WTC11 (cell line): ENCODE measurements around the gene WWP2. TPM values are rescaled to one million over a fixed set of nuclear protein-coding genes. Genes with fewer than 3 reads are reported as not detected.
"Not testable (repeated sequence)": the region's sequence is repeated elsewhere in the genome, so short reads cannot be mapped to it uniquely, and the experiment has no call there.

Experiments
- ATAC-seq: fragments of 200-7000 bp; cut with Tn5 transposase; 2 replicates; pipeline ENCODE4 v1.10.0; 2021; ENCODE audit warnings: mild to moderate bottlenecking, moderate library complexity
- CTCF ChIA-PET: fragments of 300-600 bp; sonication (Branson Sonifier 250); formaldehyde crosslinking; loops from one replicate; lab custom pipeline; 2021; ENCODE audit warnings: antibody characterized with exemption; lab: Charles Lee
- POLR2A ChIA-PET: fragments of 350-600 bp; sonication (Branson Sonifier 250); formaldehyde crosslinking; loops from one replicate; lab custom pipeline; 2021; ENCODE audit warnings: antibody characterized with exemption; lab: Charles Lee
- DNase-seq: peaks from one replicate; pipeline ENCODE4 v3.0.0; 2021; ENCODE audit warnings: low spot score
- H3K27ac Mint-ChIP-seq: 2 replicates; pipeline ENCODE4 v1.8.0; 2021; ENCODE audit warnings: mixed read lengths
- H3K27me3 Mint-ChIP-seq: 2 replicates; pipeline ENCODE4 v1.8.0; 2021; ENCODE audit warnings: low read depth, mild to moderate bottlenecking, moderate library complexity, mixed read lengths
- H3K36me3 Mint-ChIP-seq: 2 replicates; pipeline ENCODE4 v1.8.0; 2021; ENCODE audit warnings: mixed read lengths
- H3K4me1 Mint-ChIP-seq: 2 replicates; pipeline ENCODE4 v1.8.0; 2022; ENCODE audit warnings: mixed read lengths
- H3K4me3 Mint-ChIP-seq: 2 replicates; pipeline ENCODE4 v1.8.0; 2021; ENCODE audit warnings: mild to moderate bottlenecking, moderate library complexity, mixed read lengths
- H3K9me3 Mint-ChIP-seq: 2 replicates; pipeline ENCODE4 v1.8.0; 2021; ENCODE audit warnings: mixed read lengths
- CBFB ChIP-seq: sonication (generic); formaldehyde crosslinking; IDR thresholded peaks from 2 replicates; pipeline ENCODE4 v1.8.1; 2022; ENCODE audit warnings: mild to moderate bottlenecking, low read depth, missing genetic modification reagents
- CDX4 ChIP-seq: fragments of 250-450 bp; sonication (Bioruptor Pico); IDR thresholded peaks from 2 replicates; pipeline ENCODE4 v1.9.0; 2021; ENCODE audit warnings: moderate library complexity, mild to moderate bottlenecking, inconsistent platforms, borderline replicate concordance
- E2F5 ChIP-seq: sonication (generic); formaldehyde crosslinking; IDR thresholded peaks from 2 replicates; pipeline ENCODE4 v1.8.1; 2022; ENCODE audit warnings: mild to moderate bottlenecking, moderate library complexity, missing genetic modification reagents
- ELF4 ChIP-seq: sonication (generic); formaldehyde crosslinking; IDR thresholded peaks from 2 replicates; pipeline ENCODE4 v1.8.1; 2022; ENCODE audit warnings: low read depth, mild to moderate bottlenecking, moderate library complexity, missing genetic modification reagents
- ESRRA ChIP-seq: sonication (generic); formaldehyde crosslinking; IDR thresholded peaks from 2 replicates; pipeline ENCODE4 v1.8.1; 2022; ENCODE audit warnings: mild to moderate bottlenecking, missing genetic modification reagents, borderline replicate concordance
- ETV6 ChIP-seq: sonication (generic); formaldehyde crosslinking; IDR thresholded peaks from 2 replicates; pipeline ENCODE4 v1.8.1; 2022; ENCODE audit warnings: mild to moderate bottlenecking, missing genetic modification reagents
- FOXJ3 ChIP-seq: sonication (generic); formaldehyde crosslinking; IDR thresholded peaks from 2 replicates; pipeline ENCODE4 v1.9.0; 2021; ENCODE audit warnings: missing genetic modification reagents, mild to moderate bottlenecking, borderline replicate concordance
- HMGA2 ChIP-seq: fragments of 250-450 bp; sonication (Bioruptor Pico); IDR thresholded peaks from 2 replicates; pipeline ENCODE4 v1.4.0; 2021; ENCODE audit warnings: mild to moderate bottlenecking, moderate library complexity
- HMGXB4 ChIP-seq: sonication (generic); formaldehyde crosslinking; IDR thresholded peaks from 2 replicates; pipeline ENCODE4 v1.8.1; 2023; ENCODE audit warnings: mild to moderate bottlenecking, moderate library complexity, missing genetic modification reagents
- NR1H2 ChIP-seq: sonication (generic); formaldehyde crosslinking; IDR thresholded peaks from 2 replicates; pipeline ENCODE4 v1.9.0; 2021; ENCODE audit warnings: mild to moderate bottlenecking, moderate library complexity, missing genetic modification reagents
- SP1 ChIP-seq: sonication (generic); formaldehyde crosslinking; conservative IDR thresholded peaks from 2 replicates; pipeline ENCODE4 v1.8.1; 2022; ENCODE audit warnings: missing genetic modification reagents
- TEAD4 ChIP-seq: sonication (generic); formaldehyde crosslinking; IDR thresholded peaks from 2 replicates; pipeline ENCODE4 v1.8.0; 2022; ENCODE audit warnings: mild to moderate bottlenecking, missing genetic modification reagents
- TP53 ChIP-seq: sonication (generic); formaldehyde crosslinking; IDR thresholded peaks from 2 replicates; pipeline ENCODE4 v1.8.1; 2023; ENCODE audit warnings: mild to moderate bottlenecking, missing genetic modification reagents
- ZNF317 ChIP-seq: sonication (generic); formaldehyde crosslinking; IDR thresholded peaks from 2 replicates; pipeline ENCODE4 v1.8.1; 2023; ENCODE audit warnings: low read depth, mild to moderate bottlenecking, moderate library complexity, missing genetic modification reagents, borderline replicate concordance
- ZNF671 ChIP-seq: fragments of 250-450 bp; sonication (Bioruptor Pico); IDR thresholded peaks from 2 replicates; pipeline ENCODE4 v1.8.0; 2021; ENCODE audit warnings: mild to moderate bottlenecking
- total RNA-seq: library from RNA; stranded (reverse); gene quantifications from 3 replicates; pipeline ENCODE4 v1.2.3, GENCODE V29; 2021
- TF ChIP-seq, protein P1 (sequence below): sonication (generic); formaldehyde crosslinking; IDR thresholded peaks from 2 replicates; pipeline ENCODE4 v1.8.0; 2022; ENCODE audit warnings: missing genetic modification reagents
- TF ChIP-seq, protein P2 (sequence below): fragments of 200-600 bp; IDR thresholded peaks from 2 replicates; pipeline ENCODE4 v1.8.0; 2022; ENCODE audit warnings: antibody characterized with exemption
- TF ChIP-seq, protein P3 (sequence below): sonication (generic); formaldehyde crosslinking; IDR thresholded peaks from 2 replicates; pipeline ENCODE4 v1.8.0; 2023; ENCODE audit warnings: mild to moderate bottlenecking, missing genetic modification reagents

The WWP2 gene
- total RNA-seq, 1 experiment from 2014 or later = 39.1 TPM

DNA sequence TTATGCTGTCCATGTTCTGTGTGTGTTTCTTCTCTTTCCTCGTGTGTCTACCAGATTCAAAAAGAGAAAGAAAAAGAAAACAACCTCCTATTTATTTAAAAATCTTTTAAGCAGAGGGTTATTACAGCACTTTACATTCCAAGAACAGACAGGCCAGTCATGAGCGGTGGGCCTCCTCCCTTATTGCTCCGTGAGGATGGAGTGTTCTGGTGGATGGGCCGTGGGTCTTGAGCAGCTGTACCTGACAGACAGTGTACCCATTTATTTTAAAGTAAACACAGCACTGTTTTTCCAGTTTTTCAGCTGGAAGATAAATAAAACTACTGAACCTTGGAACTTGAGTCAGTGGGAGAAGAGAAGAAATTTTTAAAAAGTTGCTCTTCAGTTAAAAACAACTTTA is 52.4 kb downstream of the WWP2 start (continued):
- TF ChIP-seq TP53 (CRISPR knock-in tag) = no peak
- no peak for TF ChIP-seq HMGA2 (CRISPR knock-in tag)
- no peak for TF ChIP-seq ZNF671
- no peak for TF ChIP-seq ZNF317 (CRISPR knock-in tag)
- TF ChIP-seq FOXJ3 = no peak

- H3K4me1 Mint-ChIP-seq = peaks cover 11% of the 10 kb centered on the region
- not testable (repeated sequence) for H3K27me3 Mint-ChIP-seq, H3K4me3 Mint-ChIP-seq, DNase-seq, H3K27ac Mint-ChIP-seq, H3K9me3 Mint-ChIP-seq, ATAC-seq
- ChIA-PET CTCF (interaction anchor here (0.6 to 1.5 kb wide), 2 partner anchors 18 to 728 kb away, joined by 3 read pairs; no protein-coding TSS in a partner anchor), POLR2A (interaction anchor here (0.6 kb wide), 1 partner anchor 33 kb away, joined by 6 read pairs; no protein-coding TSS in a partner anchor)
- H3K36me3 Mint-ChIP-seq = peaks cover 20% of the 10 kb centered on the region
Observed at GRCh38 chr16:69815216-69815883, 53.2 kb downstream of the WWP2 start.

GRCh38 chr16:69816996-69817395 is 54.9 kb downstream of the WWP2 start:
- no peak for DNase-seq
- TF ChIP-seq ELF4 (CRISPR knock-in tag) (no peak), SP1 (CRISPR knock-in tag) (no peak), ETV6 (no peak), E2F5 (CRISPR knock-in tag) (no peak), ESRRA (CRISPR knock-in tag) (no peak), NR1H2 (CRISPR knock-in tag) (no peak), CDX4 (no peak), HMGXB4 (CRISPR knock-in tag) (no peak), TEAD4 (no peak), CBFB (CRISPR knock-in tag) (no peak)
- TF ChIP-seq, protein P1, sequence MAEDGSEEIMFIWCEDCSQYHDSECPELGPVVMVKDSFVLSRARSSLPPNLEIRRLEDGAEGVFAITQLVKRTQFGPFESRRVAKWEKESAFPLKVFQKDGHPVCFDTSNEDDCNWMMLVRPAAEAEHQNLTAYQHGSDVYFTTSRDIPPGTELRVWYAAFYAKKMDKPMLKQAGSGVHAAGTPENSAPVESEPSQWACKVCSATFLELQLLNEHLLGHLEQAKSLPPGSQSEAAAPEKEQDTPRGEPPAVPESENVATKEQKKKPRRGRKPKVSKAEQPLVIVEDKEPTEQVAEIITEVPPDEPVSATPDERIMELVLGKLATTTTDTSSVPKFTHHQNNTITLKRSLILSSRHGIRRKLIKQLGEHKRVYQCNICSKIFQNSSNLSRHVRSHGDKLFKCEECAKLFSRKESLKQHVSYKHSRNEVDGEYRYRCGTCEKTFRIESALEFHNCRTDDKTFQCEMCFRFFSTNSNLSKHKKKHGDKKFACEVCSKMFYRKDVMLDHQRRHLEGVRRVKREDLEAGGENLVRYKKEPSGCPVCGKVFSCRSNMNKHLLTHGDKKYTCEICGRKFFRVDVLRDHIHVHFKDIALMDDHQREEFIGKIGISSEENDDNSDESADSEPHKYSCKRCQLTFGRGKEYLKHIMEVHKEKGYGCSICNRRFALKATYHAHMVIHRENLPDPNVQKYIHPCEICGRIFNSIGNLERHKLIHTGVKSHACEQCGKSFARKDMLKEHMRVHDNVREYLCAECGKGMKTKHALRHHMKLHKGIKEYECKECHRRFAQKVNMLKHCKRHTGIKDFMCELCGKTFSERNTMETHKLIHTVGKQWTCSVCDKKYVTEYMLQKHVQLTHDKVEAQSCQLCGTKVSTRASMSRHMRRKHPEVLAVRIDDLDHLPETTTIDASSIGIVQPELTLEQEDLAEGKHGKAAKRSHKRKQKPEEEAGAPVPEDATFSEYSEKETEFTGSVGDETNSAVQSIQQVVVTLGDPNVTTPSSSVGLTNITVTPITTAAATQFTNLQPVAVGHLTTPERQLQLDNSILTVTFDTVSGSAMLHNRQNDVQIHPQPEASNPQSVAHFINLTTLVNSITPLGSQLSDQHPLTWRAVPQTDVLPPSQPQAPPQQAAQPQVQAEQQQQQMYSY (CRISPR knock-in tag) = no peak
- TF ChIP-seq, protein P2, sequence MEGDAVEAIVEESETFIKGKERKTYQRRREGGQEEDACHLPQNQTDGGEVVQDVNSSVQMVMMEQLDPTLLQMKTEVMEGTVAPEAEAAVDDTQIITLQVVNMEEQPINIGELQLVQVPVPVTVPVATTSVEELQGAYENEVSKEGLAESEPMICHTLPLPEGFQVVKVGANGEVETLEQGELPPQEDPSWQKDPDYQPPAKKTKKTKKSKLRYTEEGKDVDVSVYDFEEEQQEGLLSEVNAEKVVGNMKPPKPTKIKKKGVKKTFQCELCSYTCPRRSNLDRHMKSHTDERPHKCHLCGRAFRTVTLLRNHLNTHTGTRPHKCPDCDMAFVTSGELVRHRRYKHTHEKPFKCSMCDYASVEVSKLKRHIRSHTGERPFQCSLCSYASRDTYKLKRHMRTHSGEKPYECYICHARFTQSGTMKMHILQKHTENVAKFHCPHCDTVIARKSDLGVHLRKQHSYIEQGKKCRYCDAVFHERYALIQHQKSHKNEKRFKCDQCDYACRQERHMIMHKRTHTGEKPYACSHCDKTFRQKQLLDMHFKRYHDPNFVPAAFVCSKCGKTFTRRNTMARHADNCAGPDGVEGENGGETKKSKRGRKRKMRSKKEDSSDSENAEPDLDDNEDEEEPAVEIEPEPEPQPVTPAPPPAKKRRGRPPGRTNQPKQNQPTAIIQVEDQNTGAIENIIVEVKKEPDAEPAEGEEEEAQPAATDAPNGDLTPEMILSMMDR = no peak
- TF ChIP-seq, protein P3, sequence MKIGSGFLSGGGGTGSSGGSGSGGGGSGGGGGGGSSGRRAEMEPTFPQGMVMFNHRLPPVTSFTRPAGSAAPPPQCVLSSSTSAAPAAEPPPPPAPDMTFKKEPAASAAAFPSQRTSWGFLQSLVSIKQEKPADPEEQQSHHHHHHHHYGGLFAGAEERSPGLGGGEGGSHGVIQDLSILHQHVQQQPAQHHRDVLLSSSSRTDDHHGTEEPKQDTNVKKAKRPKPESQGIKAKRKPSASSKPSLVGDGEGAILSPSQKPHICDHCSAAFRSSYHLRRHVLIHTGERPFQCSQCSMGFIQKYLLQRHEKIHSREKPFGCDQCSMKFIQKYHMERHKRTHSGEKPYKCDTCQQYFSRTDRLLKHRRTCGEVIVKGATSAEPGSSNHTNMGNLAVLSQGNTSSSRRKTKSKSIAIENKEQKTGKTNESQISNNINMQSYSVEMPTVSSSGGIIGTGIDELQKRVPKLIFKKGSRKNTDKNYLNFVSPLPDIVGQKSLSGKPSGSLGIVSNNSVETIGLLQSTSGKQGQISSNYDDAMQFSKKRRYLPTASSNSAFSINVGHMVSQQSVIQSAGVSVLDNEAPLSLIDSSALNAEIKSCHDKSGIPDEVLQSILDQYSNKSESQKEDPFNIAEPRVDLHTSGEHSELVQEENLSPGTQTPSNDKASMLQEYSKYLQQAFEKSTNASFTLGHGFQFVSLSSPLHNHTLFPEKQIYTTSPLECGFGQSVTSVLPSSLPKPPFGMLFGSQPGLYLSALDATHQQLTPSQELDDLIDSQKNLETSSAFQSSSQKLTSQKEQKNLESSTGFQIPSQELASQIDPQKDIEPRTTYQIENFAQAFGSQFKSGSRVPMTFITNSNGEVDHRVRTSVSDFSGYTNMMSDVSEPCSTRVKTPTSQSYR = no peak
- TF ChIP-seq, all 79 proteins: peak for 0
- H3K27ac Mint-ChIP-seq = no peak overlapping the region
- no peak overlapping the region for H3K4me3 Mint-ChIP-seq
- ChIA-PET CTCF (no interaction called here), POLR2A (no interaction called here)
- H3K9me3 Mint-ChIP-seq = peaks cover 8% of the 10 kb centered on the region; the same call in 1 of the 2 replicates
- H3K36me3 Mint-ChIP-seq = peaks cover 17% of the 10 kb centered on the region
- peaks cover 11% of the 10 kb centered on the region for H3K4me1 Mint-ChIP-seq
- ATAC-seq = no peak
- H3K27me3 Mint-ChIP-seq = no peaks in the 10 kb centered on the region
